GM18505 (cell line): Measurements from ENCODE around the gene TMEM125.

Experiments
- ATAC-seq: cut with Tn5 transposase; IDR thresholded peaks from one replicate; pipeline ENCODE4 v1.9.1; 2021; ENCODE audit not compliant: unreplicated experiment
- POLR2A ChIP-seq: IDR thresholded peaks from 4 replicates; pipeline ENCODE4 v1.6.1; 2011; ENCODE audit warnings: borderline replicate concordance; ENCODE audit not compliant: insufficient read depth, insufficient read length; ENCODE audit errors: extremely low read depth

Gene TMEM125

GRCh38 chr1:43274125-43274803 lies 4.5 kb downstream of the TMEM125 start:
- no peak for TF ChIP-seq POLR2A
- no peak for ATAC-seq

- ATAC-seq = no peak
- no peak for TF ChIP-seq POLR2A
Measured at GRCh38 chr1:43274804-43275180, 5.0 kb downstream of the TMEM125 start.

- no peak for TF ChIP-seq POLR2A
- no peak for ATAC-seq
Measured at GRCh38 chr1:43275826-43276620, 6.2 kb downstream of the TMEM125 start.

- TF ChIP-seq POLR2A = no peak
- no peak for ATAC-seq
Measured at GRCh38 chr1:43276673-43277072, 6.9 kb downstream of the TMEM125 start.

GRCh38 chr1:43277116-43277876 lies 7.5 kb downstream of the TMEM125 start:
- no peak for TF ChIP-seq POLR2A
- ATAC-seq = no peak

DNA sequence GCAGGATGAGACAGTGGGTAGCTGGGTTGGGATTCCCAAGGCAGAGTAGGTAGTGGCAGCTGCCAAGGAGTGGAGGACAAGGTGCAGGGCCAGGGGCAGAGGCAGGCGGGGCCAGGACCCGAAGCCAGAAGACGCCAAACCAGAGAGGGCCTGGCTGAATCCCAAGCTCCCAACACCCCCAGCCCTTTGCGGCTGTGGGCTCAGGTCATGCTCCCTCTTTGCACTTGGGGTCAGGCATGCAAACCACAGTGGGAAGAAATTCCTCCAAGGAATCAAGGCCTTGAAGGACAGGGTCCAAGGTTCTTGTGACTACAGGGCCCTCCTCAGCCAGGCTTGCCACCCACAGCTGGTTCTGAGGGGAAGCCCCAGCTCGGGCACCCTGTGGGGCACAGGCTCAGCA lies 9.4 kb downstream of the TMEM125 start:
- no peak for ATAC-seq

DNA sequence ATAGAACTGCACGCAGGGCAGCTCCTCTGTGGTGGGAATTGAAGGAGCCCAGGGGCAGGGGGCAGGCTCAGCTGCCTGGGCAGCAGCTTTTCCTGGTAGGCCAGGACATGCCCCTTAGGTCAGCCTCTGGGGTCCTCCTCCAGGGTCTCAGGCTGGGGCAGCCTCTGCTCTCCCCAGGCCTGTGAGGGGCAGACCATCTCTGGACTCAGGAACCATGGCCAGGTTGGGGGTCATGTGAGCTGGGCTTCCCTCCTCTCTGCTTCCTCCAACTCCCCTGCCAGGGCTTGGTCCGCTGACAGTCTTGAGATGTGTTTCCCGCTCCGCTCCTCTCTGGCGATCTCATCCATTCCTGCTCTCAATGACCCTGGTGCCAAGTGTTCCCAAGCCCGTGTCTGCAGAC lies 9.9 kb downstream of the TMEM125 start:
- no peak for ATAC-seq
- TF ChIP-seq POLR2A = no peak

More for the DNA sequence above, 9.4 kb downstream of the TMEM125 start:
- TF ChIP-seq POLR2A = no peak

GRCh38 chr1:43280692-43281091 lies 10.9 kb downstream of the TMEM125 start:
- no peak for ATAC-seq
- TF ChIP-seq POLR2A = no peak

DNA sequence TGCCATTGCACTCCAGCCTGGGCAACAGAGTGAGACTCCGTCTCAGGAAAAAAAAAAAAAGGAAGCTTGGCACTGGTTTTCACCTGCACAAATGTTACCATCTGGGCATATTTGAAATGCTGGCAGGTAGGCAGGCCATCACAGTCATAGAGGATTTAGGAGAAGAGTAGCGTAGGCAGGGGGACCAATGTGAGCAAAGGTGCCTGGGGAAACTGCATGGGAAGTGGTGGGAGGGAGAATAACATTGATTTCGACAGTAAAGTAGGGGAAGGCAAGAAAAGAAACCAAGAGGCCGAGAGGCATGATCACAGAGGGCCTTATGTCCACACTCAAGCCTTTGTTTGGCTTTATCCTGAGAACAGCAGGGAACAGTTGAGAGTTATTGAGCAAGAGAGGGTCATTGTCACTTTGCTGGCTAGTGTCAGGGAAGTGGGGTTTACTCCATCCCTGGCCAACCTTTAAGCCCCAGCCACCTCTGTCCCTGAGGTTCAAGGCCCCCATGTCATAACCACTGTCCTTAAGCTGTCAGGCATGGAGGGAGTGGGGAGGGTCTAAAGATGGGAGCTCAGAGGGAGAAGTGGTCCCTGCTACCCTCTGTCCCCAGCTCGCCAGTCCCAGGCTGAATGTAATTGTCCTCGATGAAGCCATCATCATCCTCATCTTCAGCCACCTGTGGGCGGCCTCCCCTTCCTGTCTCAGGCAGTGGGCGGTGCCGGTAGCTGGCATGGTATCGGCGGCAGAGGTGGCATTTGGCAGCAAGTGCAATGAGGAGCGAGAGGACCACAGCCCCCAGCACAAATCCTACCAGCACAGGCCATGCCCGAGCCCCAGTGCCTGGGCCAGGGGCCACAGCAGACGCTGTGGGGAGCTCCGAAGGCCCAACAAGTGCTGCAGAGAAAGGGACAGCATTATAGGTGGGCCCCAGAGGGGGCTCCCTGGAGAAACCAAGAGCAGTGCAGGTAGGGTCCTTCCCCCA lies 12.7 kb downstream of the TMEM125 start:
- no peak for TF ChIP-seq POLR2A
- ATAC-seq = no peak

DNA sequence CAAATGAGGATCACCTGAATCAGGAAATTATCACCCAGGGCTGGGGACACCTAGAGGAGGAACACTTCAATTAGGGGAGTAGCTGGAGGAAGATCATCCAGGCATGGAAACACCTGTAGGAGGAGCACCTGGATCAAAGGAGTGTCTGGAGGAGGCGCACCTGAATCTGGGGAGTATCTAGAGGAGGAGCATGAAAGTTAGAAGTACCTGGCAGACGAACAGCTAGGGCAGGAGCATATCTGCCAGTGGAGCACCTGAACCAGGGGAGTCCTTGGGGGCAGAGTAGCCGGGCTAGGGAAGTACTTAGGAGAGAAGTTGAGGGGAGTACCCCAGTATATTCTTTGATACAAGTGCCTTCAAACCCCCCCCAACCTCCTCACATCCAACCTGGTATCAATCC lies 14.3 kb downstream of the TMEM125 start:
- no peak for ATAC-seq
- TF ChIP-seq POLR2A = no peak

GRCh38 chr1:43284546-43285110 lies 14.8 kb downstream of the TMEM125 start:
- no peak for ATAC-seq
- TF ChIP-seq POLR2A = no peak

DNA sequence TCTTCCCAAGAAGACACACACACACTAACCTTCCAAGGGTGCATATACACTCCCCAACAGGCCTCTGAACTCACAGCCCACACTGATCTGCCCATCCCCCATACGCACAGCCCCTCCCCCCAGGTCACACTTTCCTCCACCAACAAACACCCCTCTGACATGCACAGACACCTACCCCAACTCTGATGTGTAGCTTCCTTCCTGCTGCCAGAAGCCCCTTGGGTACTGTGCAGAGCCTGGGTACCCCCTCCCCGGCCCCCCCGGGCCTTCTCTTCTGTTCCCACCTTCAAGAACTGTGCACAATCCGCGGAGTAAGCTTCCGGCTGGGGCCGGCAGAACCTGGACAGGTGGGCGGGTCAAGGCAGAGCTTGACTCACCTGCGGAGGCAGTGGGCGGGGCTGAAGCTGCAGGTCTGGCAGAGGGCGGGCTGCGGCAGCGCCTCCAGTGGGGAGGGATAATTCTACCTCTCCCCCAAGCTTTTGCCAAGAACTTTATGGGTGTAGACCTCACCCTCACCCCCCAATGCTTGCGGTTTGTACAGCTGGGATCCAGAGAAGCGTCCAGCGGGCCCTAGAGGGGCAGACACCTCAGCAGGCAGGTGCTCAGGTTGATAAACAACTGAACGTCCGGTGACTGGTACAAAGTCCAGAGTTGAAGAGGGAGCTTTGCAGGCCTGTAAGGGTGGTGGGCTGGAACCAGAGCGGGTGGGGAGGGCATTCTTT lies 15.6 kb downstream of the TMEM125 start, which contains the start of gene C1orf210:
C1orf210 (minus strand) TSS at position 313 of the 722 bp plus-strand sequence. CDS start 2,311 bp downstream, outside the sequence.
- TF ChIP-seq POLR2A = no peak
- no peak for ATAC-seq

DNA sequence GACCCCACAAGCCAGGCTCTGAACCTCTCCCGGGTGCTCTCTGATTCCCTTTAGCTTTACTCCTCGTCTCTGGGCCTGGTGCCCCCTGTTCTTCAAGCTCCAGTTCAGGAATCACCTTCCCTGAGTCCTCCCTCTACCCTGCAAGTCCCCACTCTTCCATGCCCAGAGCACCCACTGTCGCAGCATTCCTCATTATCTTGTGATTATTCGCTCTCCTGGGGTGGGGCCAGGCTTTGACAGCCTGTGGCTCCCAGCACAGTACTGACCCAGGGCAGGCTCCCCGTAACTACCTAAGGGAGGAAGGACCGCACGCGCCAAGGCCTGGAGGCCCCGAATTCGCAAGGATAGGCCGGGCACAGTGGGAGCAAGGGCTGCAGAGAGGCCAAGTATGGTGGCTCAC lies 16.3 kb downstream of the TMEM125 start:
- TF ChIP-seq POLR2A = no peak
- no peak for ATAC-seq
